HEK293 (cell line): ENCODE data around the gene PACRG.

ENCODE experiments used
- CTCF ChIA-PET: fragments of 350-600 bp; formaldehyde crosslinking; extraction: SDS; loops from one replicate; lab custom pipeline; 2021; ENCODE audit warnings: antibody characterized with exemption; lab: Yijun Ruan, JAX
- POLR2A ChIA-PET: fragments of 300-600 bp; formaldehyde crosslinking; extraction: SDS; loops from one replicate; lab custom pipeline; 2020; ENCODE audit warnings: antibody characterized with exemption, inconsistent platforms; lab: Yijun Ruan, JAX
- H3K27ac ChIP-seq: fragments of 200-500 bp; sonication (Bioruptor generic); 2 replicates; pipeline ENCODE4 v1.5.1; 2014; ENCODE audit warnings: low read depth, low read length, control low read depth, inconsistent platforms; ENCODE audit errors: extremely low read depth
- H3K36me3 ChIP-seq, 2 experiments: fragments of 200-500 bp in 1 of 2; sonication (Bioruptor generic) in 1 of 2; 1 replicate in 1 of 2; 2 replicates in 1 of 2; pipeline ENCODE4 v1.5.1; 2014 to 2017; ENCODE audit warnings: inconsistent platforms in 2 of 2, low read length in 2 of 2; ENCODE audit not compliant: control insufficient read depth in 2 of 2, insufficient read depth in 1 of 2
- H3K4me1 ChIP-seq: fragments of 200-500 bp; sonication (Bioruptor generic); 2 replicates; pipeline ENCODE4 v1.5.1; 2014; ENCODE audit warnings: mild to moderate bottlenecking, low read length, inconsistent platforms; ENCODE audit not compliant: control insufficient read depth, insufficient read depth
- H3K4me3 ChIP-seq: 2 replicates; pipeline ENCODE4 v1.5.1; 2011; ENCODE audit warnings: low read depth, mild to moderate bottlenecking, control low read depth, low read length, moderate library complexity
- H3K9me3 ChIP-seq: fragments of 200-500 bp; sonication (Bioruptor generic); 2 replicates; pipeline ENCODE4 v1.5.1; 2014; ENCODE audit warnings: low read depth, low read length, inconsistent platforms; ENCODE audit not compliant: control insufficient read depth, insufficient read depth
- GLIS1 ChIP-seq: fragments of 450-650 bp; formaldehyde crosslinking; IDR thresholded peaks from 2 replicates; pipeline ENCODE4 v1.5.1; 2016; ENCODE audit warnings: missing biosample characterization, missing genetic modification characterization
- KLF1 ChIP-seq: fragments of 450-650 bp; formaldehyde crosslinking; IDR thresholded peaks from 2 replicates; pipeline ENCODE4 v1.5.1; 2016; ENCODE audit warnings: missing biosample characterization, missing genetic modification characterization
- SETDB1 ChIP-seq: IDR thresholded peaks from one replicate; pipeline ENCODE4 v1.6.1; 2017; ENCODE audit warnings: mild to moderate bottlenecking, low read length, moderate library complexity, mixed read lengths; ENCODE audit not compliant: insufficient read length
- SP2 ChIP-seq: fragments of 450-650 bp; formaldehyde crosslinking; IDR thresholded peaks from 2 replicates; pipeline ENCODE4 v1.5.1; 2016; ENCODE audit warnings: missing biosample characterization, missing genetic modification characterization
- ZBTB48 ChIP-seq: fragments of 450-650 bp; formaldehyde crosslinking; IDR thresholded peaks from 2 replicates; pipeline ENCODE4 v1.5.1; 2016; ENCODE audit warnings: missing biosample characterization, missing genetic modification characterization
- ZNF157 ChIP-seq: fragments of 450-650 bp; formaldehyde crosslinking; IDR thresholded peaks from 2 replicates; pipeline ENCODE4 v1.5.1; 2016; ENCODE audit warnings: missing biosample characterization, missing genetic modification characterization
- ZNF16 ChIP-seq: fragments of 450-650 bp; formaldehyde crosslinking; IDR thresholded peaks from 2 replicates; pipeline ENCODE4 v1.5.1; 2016; ENCODE audit warnings: low read depth, missing biosample characterization, missing genetic modification characterization
- ZNF169 ChIP-seq: fragments of 450-650 bp; formaldehyde crosslinking; IDR thresholded peaks from 2 replicates; pipeline ENCODE4 v1.5.1; 2016; ENCODE audit warnings: missing biosample characterization, missing genetic modification characterization
- ZNF24 ChIP-seq: fragments of 450-650 bp; formaldehyde crosslinking; IDR thresholded peaks from 2 replicates; pipeline ENCODE4 v1.5.1; 2016; ENCODE audit warnings: missing biosample characterization, missing genetic modification characterization
- ZNF302 ChIP-seq: fragments of 450-650 bp; formaldehyde crosslinking; IDR thresholded peaks from 2 replicates; pipeline ENCODE4 v1.5.1; 2016; ENCODE audit warnings: missing biosample characterization, missing genetic modification characterization, low read depth
- ZNF600 ChIP-seq: fragments of 450-650 bp; formaldehyde crosslinking; IDR thresholded peaks from 2 replicates; pipeline ENCODE4 v1.5.1; 2016; ENCODE audit warnings: missing biosample characterization, missing genetic modification characterization
- ZNF610 ChIP-seq: fragments of 450-650 bp; formaldehyde crosslinking; IDR thresholded peaks from 2 replicates; pipeline ENCODE4 v1.5.1; 2016; ENCODE audit warnings: missing biosample characterization, missing genetic modification characterization, borderline replicate concordance
- ZNF701 ChIP-seq: fragments of 450-650 bp; formaldehyde crosslinking; IDR thresholded peaks from 2 replicates; pipeline ENCODE4 v1.5.1; 2016; ENCODE audit warnings: missing biosample characterization, missing genetic modification characterization
- ZNF747 ChIP-seq: fragments of 450-650 bp; formaldehyde crosslinking; IDR thresholded peaks from 2 replicates; pipeline ENCODE4 v1.5.1; 2016; ENCODE audit warnings: missing biosample characterization, missing genetic modification characterization
- ZSCAN30 ChIP-seq: fragments of 450-650 bp; IDR thresholded peaks from 2 replicates; pipeline ENCODE4 v1.5.1; 2018; ENCODE audit warnings: missing biosample characterization, mild to moderate bottlenecking, missing genetic modification characterization, moderate library complexity
- ZSCAN5A ChIP-seq: fragments of 450-650 bp; formaldehyde crosslinking; IDR thresholded peaks from 2 replicates; pipeline ENCODE4 v1.5.1; 2016; ENCODE audit warnings: missing biosample characterization, missing genetic modification characterization
- ZXDB ChIP-seq: fragments of 450-650 bp; formaldehyde crosslinking; IDR thresholded peaks from 2 replicates; pipeline ENCODE4 v1.5.1; 2016; ENCODE audit warnings: missing biosample characterization, missing genetic modification characterization
- TF ChIP-seq, protein P1 (sequence below): fragments of 450-650 bp; formaldehyde crosslinking; IDR thresholded peaks from 2 replicates; pipeline ENCODE4 v1.5.1; 2016; ENCODE audit warnings: missing biosample characterization, missing genetic modification characterization, borderline replicate concordance
- TF ChIP-seq, protein P2 (sequence below): fragments of 450-650 bp; formaldehyde crosslinking; conservative IDR thresholded peaks from 2 replicates; pipeline ENCODE4 v1.5.1; 2016; ENCODE audit warnings: low read depth, missing biosample characterization, missing genetic modification characterization
- TF ChIP-seq, protein P3 (sequence below): fragments of 450-650 bp; formaldehyde crosslinking; IDR thresholded peaks from 2 replicates; pipeline ENCODE4 v1.5.1; 2016; ENCODE audit warnings: missing biosample characterization, missing genetic modification characterization
- TF ChIP-seq, protein P4 (sequence below): fragments of 450-650 bp; formaldehyde crosslinking; IDR thresholded peaks from 2 replicates; pipeline ENCODE4 v1.5.1; 2016; ENCODE audit warnings: missing biosample characterization, missing genetic modification characterization

Gene PACRG

DNA sequence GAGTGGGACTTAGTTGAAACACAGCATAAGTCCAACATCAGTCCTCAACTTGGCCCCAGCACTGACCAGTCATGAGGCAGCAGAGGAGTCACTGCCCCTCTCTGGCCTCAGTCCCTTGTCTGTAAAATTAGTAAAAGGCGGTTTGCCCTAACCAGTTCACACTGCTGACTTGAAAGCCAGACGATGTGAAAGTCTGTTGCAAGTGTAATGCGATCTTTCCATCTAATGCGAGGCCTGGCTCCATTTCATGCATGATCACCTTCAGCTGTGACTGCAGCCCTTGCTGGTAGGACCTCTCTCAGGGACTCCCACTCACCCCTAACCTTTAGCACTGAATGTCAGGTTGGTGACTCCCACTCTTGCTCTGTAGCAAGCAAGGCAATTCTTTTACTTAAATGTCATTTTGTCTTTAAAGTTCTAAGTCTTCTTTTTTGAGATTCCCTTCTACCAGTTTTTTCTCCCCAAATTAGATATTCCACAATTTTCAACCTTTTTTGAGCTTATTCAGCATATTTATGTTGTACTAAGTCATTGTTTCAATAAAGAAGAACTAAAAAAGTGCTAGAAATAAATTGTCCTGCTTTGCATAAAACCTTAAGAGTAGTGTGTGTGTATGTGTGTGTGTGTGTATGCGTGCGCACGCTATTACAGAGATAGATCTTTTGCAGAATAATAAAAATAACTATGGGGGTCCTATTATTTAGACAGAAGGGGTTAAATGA lies 245.5 kb downstream of the PACRG start:
- TF ChIP-seq ZNF302 (no peak), SETDB1 (peak; percentile 33)
- no peaks in the 10 kb centered on the region for H3K4me1 ChIP-seq
- POLR2A ChIA-PET, result no interaction called here
- no peak overlapping the region for H3K27ac ChIP-seq
- no peak overlapping the region for H3K4me3 ChIP-seq
- H3K36me3 ChIP-seq, result no peaks in the 10 kb centered on the region
- H3K9me3 ChIP-seq, result no peaks in the 10 kb centered on the region
- CTCF ChIA-PET, result interaction anchor here (0.6 kb wide), 1 partner anchor 395 kb away, joined by 3 read pairs; no protein-coding TSS in a partner anchor

DNA sequence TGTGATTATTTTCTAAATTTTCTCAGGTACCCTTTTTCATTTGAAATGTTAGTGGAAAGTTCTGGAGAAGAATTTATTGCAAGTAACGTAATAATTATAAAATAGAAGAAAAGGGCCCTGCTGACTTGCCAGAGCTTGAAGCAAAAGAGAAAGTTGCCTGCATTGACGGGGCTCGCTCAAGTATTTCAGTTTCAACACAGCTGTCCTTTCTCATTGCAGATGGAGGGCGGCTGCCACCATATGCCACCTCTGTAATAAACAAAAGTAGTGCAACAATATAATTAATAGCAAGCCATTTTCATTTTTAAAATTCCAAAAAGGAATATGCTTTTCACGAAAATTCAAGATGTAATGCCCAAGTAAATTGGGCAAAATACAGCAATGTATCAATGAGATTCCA lies 246.2 kb downstream of the PACRG start:
- H3K36me3 ChIP-seq, result no peaks in the 10 kb centered on the region
- no peaks in the 10 kb centered on the region for H3K9me3 ChIP-seq
- TF ChIP-seq, protein P1, sequence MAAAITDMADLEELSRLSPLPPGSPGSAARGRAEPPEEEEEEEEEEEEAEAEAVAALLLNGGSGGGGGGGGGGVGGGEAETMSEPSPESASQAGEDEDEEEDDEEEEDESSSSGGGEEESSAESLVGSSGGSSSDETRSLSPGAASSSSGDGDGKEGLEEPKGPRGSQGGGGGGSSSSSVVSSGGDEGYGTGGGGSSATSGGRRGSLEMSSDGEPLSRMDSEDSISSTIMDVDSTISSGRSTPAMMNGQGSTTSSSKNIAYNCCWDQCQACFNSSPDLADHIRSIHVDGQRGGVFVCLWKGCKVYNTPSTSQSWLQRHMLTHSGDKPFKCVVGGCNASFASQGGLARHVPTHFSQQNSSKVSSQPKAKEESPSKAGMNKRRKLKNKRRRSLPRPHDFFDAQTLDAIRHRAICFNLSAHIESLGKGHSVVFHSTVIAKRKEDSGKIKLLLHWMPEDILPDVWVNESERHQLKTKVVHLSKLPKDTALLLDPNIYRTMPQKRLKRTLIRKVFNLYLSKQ, result no peak
- no peak for TF ChIP-seq ZNF747 (tag by site-specific recombination)
- TF ChIP-seq ZNF610 (tag by site-specific recombination), result no peak
- TF ChIP-seq ZNF169 (tag by site-specific recombination), result no peak
- no peak for TF ChIP-seq ZNF24 (tag by site-specific recombination)
- TF ChIP-seq, protein P2, sequence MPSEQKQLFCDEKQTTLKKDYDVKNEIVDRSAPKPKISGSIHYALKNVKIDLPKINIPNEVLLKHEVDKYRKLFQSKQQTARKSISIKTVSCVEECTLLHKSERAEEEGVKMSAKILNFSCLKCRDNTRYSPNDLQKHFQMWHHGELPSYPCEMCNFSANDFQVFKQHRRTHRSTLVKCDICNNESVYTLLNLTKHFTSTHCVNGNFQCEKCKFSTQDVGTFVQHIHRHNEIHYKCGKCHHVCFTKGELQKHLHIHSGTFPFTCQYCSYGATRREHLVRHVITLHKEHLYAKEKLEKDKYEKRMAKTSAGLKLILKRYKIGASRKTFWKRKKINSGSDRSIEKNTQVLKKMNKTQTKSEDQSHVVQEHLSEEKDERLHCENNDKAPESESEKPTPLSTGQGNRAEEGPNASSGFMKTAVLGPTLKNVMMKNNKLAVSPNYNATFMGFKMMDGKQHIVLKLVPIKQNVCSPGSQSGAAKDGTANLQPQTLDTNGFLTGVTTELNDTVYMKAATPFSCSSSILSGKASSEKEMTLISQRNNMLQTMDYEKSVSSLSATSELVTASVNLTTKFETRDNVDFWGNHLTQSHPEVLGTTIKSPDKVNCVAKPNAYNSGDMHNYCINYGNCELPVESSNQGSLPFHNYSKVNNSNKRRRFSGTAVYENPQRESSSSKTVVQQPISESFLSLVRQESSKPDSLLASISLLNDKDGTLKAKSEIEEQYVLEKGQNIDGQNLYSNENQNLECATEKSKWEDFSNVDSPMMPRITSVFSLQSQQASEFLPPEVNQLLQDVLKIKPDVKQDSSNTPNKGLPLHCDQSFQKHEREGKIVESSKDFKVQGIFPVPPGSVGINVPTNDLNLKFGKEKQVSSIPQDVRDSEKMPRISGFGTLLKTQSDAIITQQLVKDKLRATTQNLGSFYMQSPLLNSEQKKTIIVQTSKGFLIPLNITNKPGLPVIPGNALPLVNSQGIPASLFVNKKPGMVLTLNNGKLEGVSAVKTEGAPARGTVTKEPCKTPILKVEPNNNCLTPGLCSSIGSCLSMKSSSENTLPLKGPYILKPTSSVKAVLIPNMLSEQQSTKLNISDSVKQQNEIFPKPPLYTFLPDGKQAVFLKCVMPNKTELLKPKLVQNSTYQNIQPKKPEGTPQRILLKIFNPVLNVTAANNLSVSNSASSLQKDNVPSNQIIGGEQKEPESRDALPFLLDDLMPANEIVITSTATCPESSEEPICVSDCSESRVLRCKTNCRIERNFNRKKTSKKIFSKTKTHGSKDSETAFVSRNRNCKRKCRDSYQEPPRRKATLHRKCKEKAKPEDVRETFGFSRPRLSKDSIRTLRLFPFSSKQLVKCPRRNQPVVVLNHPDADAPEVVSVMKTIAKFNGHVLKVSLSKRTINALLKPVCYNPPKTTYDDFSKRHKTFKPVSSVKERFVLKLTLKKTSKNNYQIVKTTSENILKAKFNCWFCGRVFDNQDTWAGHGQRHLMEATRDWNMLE, result no peak
- no peak for TF ChIP-seq KLF1
- TF ChIP-seq, protein P3, sequence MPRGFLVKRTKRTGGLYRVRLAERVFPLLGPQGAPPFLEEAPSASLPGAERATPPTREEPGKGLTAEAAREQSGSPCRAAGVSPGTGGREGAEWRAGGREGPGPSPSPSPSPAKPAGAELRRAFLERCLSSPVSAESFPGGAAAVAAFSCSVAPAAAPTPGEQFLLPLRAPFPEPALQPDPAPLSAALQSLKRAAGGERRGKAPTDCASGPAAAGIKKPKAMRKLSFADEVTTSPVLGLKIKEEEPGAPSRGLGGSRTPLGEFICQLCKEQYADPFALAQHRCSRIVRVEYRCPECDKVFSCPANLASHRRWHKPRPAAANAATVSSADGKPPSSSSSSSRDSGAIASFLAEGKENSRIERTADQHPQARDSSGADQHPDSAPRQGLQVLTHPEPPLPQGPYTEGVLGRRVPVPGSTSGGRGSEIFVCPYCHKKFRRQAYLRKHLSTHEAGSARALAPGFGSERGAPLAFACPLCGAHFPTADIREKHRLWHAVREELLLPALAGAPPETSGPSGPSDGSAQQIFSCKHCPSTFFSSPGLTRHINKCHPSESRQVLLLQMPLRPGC (tag by site-specific recombination), result no peak
- no peak for TF ChIP-seq ZXDB (tag by site-specific recombination)
- TF ChIP-seq SP2 (tag by site-specific recombination), result no peak
- TF ChIP-seq ZNF16, result no peak
- TF ChIP-seq ZNF701, result no peak
- TF ChIP-seq, all 188 proteins: peak for 0
- H3K4me1 ChIP-seq, result no peaks in the 10 kb centered on the region
- CTCF ChIA-PET, result no interaction called here
- H3K4me3 ChIP-seq, result no peak overlapping the region
- no peak overlapping the region for H3K27ac ChIP-seq
- POLR2A ChIA-PET, result no interaction called here

DNA sequence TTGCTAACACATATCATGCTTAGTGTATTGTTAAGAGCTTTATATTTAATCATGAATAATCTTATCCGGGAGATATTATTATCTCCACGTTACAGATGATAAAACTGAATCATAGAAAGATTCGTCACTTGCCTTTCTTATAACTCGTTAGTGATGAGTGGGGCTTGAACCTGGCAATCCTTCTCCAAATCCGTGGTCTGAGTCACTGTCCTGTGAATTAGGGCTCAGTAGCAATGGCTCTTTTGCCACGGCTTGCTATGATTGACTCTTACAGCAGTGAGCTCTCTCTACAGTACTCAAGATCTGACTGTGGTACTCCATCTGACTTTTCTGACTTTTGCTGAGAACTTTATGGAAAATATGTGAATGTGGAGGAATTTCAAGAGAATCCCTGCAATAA lies 246.9 kb downstream of the PACRG start:
- Histone ChIP-seq H3K27ac (no peak overlapping the region), H3K36me3 (no peaks in the 10 kb centered on the region), H3K4me1 (no peaks in the 10 kb centered on the region), H3K4me3 (no peak overlapping the region), H3K9me3 (no peaks in the 10 kb centered on the region)
- ChIA-PET CTCF (interaction anchor here (0.9 kb wide), 1 partner anchor 441 kb away, joined by 4 read pairs; no protein-coding TSS in a partner anchor), POLR2A (no interaction called here)
- TF ChIP-seq GLIS1 (tag by site-specific recombination) (no peak), ZSCAN30 (no peak), ZNF157 (tag by site-specific recombination) (no peak), ZSCAN5A (tag by site-specific recombination) (no peak), ZBTB48 (no peak), ZNF600 (no peak)
- TF ChIP-seq, protein P4, sequence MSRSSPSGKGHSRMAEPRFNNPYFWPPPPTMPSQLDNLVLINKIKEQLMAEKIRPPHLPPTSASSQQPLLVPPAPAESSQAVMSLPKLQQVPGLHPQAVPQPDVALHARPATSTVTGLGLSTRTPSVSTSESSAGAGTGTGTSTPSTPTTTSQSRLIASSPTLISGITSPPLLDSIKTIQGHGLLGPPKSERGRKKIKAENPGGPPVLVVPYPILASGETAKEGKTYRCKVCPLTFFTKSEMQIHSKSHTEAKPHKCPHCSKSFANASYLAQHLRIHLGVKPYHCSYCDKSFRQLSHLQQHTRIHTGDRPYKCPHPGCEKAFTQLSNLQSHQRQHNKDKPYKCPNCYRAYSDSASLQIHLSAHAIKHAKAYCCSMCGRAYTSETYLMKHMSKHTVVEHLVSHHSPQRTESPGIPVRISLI (tag by site-specific recombination), result no peak
